GM21423 (cell line): ENCODE results near the gene ALX3.
"Not testable (repeated sequence)": the region's sequence is repeated elsewhere in the genome, so short reads cannot be mapped to it uniquely, and the experiment has no call there.

Experiments used
- ATAC-seq: cut with Tn5 transposase; IDR thresholded peaks from one replicate; pipeline ENCODE4 v1.9.1; 2021; ENCODE audit warnings: mild to moderate bottlenecking, moderate library complexity; ENCODE audit not compliant: unreplicated experiment

ALX3 gene

DNA sequence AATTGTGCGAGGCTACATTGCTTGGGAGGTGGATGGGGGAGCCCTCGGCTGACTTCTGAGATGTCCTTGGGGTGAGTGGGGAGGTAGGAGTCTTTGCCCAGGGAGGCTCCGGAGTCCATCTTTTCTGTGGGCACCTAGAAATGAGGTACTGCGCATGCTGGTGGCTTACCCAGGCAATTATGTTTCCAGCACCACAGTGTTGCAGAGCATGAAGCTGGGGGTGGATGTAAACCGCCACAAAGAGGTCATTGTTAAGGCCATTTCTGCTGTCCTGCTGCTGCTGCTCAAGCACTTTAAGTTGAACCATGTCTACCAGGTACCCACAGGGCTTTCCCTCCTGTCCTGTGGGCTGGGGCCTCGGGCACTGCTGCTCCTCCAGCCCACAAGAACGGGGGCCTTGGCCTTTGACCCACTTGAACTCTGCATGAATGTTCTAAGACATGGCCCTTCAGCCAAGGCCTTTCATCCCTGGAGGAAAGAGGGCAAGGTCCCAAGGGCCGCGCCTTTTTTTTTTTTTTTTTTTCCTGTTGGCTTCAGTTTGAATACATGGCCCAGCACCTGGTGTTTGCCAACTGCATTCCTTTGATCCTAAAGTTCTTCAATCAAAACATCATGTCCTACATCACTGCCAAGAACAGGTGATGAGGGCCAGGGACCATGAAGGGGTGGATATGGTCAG lies 21.4 kb downstream of the ALX3 start:
- no peak for ATAC-seq

DNA sequence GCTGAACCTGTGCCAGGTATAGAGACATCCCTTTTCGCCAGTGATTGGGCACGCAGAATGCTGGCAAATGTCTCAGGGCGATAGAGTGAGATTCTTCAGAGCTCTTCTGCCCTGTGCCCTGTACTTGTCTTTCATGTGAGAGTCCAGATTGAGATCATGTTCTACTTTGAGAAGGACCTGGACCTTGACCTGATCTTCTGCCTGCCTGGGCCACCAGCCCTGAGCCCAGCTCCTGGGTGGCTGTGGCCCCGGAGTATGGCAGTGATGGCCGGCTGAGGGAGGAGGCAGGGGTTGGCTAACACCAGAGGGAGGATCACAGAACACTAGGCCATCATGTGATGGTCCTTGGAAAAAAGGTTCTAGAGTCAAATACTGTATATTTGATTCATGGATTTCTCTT lies 22.2 kb downstream of the ALX3 start:
- no peak for ATAC-seq

DNA sequence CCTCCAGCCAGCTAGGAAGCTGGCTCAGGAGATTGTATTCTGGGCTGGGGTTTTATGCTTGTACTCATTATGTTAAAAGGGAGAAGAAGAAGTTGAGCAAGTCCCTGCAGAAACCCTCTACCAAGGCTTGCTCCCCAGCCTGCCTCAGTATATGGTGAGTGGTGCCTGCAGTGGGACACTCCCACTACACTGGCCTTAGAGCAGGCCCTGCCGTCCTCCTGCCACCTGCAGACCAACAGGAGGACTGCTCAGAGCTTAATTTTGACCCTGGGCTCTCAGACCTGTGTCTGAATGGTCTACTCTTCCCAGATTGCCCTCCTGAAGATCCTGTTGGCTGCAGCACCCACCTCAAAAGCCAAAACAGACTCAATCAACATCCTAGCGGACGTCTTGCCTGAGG lies 23.0 kb downstream of the ALX3 start:
- ATAC-seq: no peak

- no peak for ATAC-seq
These were observed 27.5 kb downstream of the ALX3 start for GRCh38 chr1:110043016-110043415.

GRCh38 chr1:110040548-110040947 lies 29.9 kb downstream of the ALX3 start:
- no peak for ATAC-seq

GRCh38 chr1:110039641-110040040 lies 30.8 kb downstream of the ALX3 start:
- no peak for ATAC-seq

- ATAC-seq: no peak
These were observed 32.2 kb downstream of the ALX3 start for GRCh38 chr1:110038271-110038670.

GRCh38 chr1:110035236-110035752 lies 35.2 kb downstream of the ALX3 start:
- ATAC-seq: peak; percentile 22

- ATAC-seq: peak; percentile 88
These were observed 35.8 kb downstream of the ALX3 start, which contains the start of gene STRIP1 for GRCh38 chr1:110034451-110035235. TSS of gene STRIP1 (plus strand) at chr1:110034624. CDS start at chr1:110034638, 14 bp downstream.

- no peak for ATAC-seq
These were observed 36.4 kb downstream of the ALX3 start for GRCh38 chr1:110034040-110034450.

DNA sequence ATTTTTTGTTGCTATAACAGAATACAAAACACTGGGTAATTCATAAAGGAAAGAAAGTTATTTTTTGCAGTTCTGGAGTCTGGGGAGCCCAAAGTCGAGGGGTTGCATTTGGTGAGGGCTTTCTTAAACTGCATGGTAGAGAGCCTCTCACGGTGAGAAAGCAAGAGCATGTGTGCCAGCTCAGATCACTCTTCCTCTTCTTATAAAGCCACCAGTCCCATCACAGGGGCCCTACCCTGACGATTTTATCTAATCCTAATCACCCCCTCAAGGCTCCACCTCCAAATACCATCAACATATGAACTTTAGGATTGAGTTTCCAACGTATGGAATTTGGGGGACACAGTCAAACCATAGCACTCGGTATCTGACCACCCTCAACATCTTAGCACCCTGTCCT lies 37.1 kb downstream of the ALX3 start:
- no peak for ATAC-seq

GRCh38 chr1:110032327-110032726 lies 38.1 kb downstream of the ALX3 start:
- ATAC-seq: no peak

- not testable (repeated sequence) for ATAC-seq
These were observed 39.8 kb downstream of the ALX3 start for GRCh38 chr1:110030687-110031086.

DNA sequence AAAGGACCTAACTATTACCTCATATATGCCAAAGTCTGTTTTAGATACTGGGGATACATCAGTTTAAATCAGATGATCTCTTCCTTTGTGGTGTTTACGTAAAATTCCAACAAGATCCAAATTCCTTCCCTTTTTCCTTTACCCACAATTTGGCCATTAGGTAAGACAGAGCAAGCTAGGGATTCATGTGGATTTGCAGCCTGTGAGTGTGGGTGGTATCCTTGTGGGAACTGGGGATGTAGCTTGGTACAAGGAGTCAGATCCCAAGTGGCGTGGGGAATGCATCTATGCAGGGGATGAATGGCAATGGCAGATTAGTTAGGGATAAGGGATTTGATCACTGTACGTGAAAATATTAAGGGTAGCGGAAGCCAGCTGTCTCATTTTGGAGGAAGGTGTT lies 45.9 kb downstream of the ALX3 start:
- ATAC-seq: no peak

- no peak for ATAC-seq
These were observed 49.2 kb downstream of the ALX3 start for GRCh38 chr1:110021285-110021684.

- ATAC-seq: no peak
These were observed 50.7 kb downstream of the ALX3 start for GRCh38 chr1:110019770-110020169.

GRCh38 chr1:110018396-110018795 lies 52.1 kb downstream of the ALX3 start:
- no peak for ATAC-seq

- no peak for ATAC-seq
These were observed 52.7 kb downstream of the ALX3 start for GRCh38 chr1:110017792-110018191.

DNA sequence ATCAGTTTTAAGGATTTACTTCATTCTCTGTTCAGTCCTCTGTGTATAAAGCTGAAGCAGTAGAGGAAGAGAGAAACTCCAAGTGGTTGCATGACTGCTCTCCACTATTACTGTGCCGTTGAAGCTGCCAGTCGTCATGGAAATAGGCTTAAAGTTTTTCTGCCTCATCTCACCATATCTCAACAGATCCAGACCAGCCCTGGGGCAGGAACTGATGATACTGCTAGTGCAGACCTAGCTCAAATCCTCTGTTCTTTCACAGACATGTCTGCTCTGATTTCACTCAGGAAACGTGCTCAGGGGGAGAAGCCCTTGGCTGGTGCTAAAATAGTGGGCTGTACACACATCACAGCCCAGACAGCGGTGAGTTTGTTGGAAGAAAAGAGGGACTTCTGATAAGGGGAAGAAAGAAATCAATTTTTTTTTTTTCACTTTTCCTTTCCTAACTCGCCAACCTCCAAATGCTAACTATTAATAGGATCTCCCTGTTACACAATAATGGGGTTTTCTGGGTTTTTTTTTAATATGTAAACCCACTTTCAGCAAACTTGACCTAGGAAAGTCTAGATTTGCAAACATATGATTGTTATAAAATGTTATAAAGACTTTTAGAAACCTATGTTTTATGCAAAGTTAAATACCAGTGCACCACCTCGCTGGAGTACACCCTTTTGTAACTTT lies 58.2 kb downstream of the ALX3 start:
- ATAC-seq: peak; percentile 61

DNA sequence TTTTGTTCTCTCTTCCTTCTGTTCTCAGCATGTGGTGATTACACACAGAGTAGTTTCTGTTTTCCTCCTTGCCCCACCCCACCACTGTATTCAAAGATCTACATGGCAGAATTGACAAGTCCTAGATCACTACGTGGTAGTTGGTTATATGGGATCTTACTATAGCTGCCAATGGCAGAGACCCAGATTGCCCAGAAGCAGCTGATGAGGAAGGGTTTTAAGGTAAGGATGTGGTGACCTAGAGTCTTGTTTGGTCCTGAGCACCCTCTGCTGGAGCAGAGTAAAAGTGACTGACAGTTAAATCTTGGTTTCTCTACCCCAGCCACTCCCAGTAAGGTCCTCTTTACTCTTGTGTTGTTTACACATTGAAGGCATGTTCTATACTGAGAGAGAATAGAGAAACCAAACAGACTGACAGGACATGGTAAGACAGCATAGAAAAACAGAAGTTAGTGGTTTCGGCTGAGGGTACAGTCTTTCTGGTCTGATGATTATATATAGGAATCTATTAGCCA lies 58.9 kb downstream of the ALX3 start:
- ATAC-seq: peak; percentile 97
